ENCODE results near the gene CLOCK.

CLOCK gene

GRCh38 chr4:55483315-55483714 is 63.4 kb downstream of the CLOCK start:
- no peak for DNase-seq (ENCODE audit: low spot score)

GRCh38 chr4:55475394-55476243 is 71.1 kb downstream of the CLOCK start:
- DNase-seq (ENCODE audit: low spot score), result no peak

- no peak for DNase-seq (ENCODE audit: low spot score)
These were observed 76.7 kb downstream of the CLOCK start for GRCh38 chr4:55469979-55470378.

DNA sequence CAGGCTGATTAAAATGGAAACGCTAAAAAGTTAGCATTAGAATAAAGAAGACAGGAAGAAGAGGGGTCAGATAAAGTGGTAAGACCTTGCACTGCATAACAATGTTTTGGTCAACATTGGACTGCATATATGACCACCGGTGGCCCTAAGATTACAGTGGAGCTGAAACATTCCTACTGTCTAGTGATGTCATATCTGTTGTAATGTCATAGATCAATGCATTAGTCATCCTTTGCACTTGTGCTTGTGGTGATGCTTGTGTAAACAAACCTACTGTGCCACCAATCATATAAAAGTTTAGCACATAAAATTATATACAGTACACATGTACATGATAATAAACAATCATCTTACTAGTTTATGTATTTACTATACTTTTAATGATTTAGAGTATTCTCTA is 78.0 kb downstream of the CLOCK start:
- no peak for DNase-seq (ENCODE audit: low spot score)

DNA sequence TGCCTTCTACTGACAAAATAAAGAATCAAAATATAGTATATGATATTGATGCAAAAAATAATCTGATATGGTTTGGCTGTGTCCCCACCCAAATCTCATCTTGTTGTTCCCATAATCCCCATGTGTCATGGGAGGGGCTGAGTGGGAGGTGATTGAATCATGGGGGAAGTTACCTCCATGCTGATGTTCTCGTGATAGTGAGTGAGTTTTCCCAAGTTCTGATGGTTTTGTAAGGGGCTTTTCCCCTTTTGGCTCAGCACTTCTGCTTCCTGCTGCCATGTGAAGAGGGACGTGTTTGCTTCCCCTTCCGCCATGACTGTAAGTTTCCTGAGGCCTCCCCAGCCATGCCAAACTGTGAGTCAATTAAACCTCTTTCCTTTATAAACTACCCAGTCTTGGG is 80.7 kb downstream of the CLOCK start:
- DNase-seq (ENCODE audit: low spot score), result no peak

DNA sequence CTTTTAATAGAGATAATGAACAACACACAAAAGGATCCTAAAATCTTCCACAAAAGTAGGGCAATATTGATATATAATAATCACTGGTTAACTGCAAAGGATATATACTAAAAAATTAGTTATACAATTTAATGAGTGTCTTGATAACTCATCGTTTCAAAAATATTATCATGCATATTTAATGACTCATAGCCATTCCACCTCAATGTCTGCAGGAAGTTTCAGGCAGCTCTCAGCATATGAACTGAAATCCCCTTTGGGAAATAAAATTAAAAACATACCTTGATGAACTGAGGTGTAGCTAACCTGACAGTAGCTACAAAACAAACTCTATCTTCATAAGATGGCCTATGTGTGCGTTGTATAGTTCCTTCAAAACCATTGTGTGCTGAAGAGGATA is 88.1 kb downstream of the CLOCK start:
- no peak for DNase-seq (ENCODE audit: low spot score)

GRCh38 chr4:55458164-55458563 is 88.5 kb downstream of the CLOCK start:
- DNase-seq (ENCODE audit: low spot score), result no peak

- no peak for DNase-seq (ENCODE audit: low spot score)
These were observed 96.1 kb downstream of the CLOCK start for GRCh38 chr4:55450566-55450965.

- DNase-seq (ENCODE audit: low spot score), result no peak
These were observed 98.9 kb downstream of the CLOCK start for GRCh38 chr4:55447831-55448230.

DNA sequence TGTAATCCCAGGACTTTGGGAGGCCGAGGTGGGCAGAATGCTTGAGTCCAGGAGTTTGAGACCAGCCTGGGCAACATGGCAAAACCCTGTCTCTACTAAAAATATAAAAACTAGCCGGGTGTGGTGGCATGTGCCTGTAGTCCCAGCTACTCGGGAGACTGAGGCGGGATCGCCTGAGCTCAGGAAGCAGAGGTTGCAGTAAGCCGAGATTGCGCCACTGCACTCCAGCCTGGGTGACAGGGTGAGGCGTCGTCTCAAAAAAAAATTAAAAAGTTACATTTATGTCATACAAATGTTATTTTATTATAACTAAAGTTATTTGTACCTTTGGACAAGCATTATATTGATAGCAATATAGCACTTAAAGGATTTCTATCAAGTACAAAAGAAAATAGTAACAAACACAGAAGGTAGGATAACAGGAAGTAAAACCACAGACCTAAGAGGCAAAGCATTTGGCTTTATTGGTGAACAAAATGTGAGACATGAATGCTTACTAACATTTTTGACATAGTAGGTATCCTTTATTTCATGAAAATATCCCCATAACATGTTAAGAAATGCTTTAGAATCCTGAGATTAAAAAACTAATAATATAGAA is 99.5 kb downstream of the CLOCK start:
- no peak for DNase-seq (ENCODE audit: low spot score)

GRCh38 chr4:55446578-55446922 is 100.2 kb downstream of the CLOCK start:
- DNase-seq (ENCODE audit: low spot score), result no peak

DNA sequence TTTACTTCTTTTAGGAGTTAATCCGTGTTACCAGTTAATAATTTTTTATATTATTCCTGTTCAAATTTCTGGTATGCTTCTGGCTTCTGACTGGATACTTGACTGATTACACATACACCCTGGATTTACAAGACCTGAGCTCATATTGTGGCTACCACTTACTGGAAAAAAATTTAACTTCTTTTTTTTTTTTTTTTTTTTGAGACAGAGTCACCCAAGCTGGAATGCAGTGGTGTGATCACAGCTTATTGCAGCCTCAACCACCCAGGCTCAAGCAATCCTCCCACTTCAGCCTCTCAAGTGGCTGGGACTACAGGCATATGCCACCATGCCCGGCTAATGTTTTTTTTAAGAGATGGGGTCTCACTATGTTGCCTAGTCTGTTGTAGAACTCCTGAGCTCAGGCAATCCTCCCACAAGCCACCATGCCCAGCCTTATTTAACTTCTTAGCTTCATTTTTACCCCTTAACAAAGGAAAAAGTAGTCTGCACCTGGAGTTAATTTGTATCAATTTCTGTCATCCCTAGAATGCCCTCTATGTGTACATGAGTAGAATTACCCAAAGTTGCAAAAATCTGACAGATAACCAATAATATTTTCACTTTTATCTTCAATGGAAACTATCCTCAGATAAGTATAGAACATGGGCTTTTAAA is 100.7 kb downstream of the CLOCK start:
- DNase-seq (ENCODE audit: low spot score), result no peak

DNA sequence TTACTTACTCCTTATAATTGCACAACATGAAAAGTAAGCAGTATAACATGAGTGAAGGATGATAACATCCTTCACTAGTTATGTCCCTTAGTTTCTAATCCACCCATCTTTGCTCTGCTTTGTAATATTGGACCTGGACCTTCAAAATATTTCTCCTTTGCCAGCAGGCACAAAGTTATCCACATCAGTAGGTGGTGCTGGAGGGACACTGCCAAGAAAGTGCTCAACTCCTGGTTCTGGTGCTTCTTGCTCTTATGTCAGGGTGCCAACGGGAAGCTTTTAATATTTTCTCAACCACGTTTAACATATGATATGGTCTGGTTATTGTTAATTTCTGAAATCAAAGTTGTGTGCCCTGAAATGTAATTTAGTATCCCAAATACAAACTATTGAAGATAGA is 101.9 kb downstream of the CLOCK start:
- DNase-seq (ENCODE audit: low spot score), result peak; percentile 23

- no peak for DNase-seq (ENCODE audit: low spot score)
These were observed 104.2 kb downstream of the CLOCK start for GRCh38 chr4:55442541-55442940.

DNA sequence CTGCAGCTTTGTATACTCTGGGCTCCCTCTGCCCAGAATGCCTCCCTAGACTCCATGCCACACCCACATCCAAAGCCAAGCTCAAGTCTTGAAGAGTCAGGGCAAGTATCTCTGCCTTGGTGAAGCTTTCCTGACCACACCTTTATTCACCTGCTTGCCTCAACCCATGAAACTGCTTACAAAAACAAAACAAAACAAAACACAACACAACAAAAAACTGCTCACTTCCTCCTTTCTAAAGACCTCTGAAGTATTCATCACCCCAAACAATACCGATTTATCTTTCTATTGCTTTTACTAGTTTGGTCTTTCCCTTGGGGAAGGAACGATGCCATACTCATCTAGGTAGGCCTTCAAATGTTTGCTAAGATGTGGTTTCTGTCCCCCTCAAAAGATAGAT is 105.9 kb downstream of the CLOCK start:
- no peak for DNase-seq (ENCODE audit: low spot score)

DNA sequence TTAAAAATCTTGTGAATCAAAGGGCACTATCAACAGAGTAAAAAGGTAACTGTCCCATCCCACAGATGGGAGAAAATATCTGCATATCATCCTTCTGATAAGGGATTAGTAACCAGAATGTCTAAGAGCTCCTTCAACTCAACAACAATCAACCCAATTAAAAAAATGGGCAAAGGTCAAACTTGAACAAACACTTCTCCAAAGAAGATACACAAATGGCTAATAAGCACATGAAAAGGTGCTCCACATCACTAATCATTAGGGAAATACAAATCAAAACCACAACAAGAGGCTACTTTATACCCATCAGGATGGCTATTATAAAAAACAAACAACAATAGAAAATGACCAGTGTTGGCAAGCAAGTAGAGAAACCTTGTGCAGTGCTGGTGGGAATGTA is 107.7 kb downstream of the CLOCK start:
- no peak for DNase-seq (ENCODE audit: low spot score)

GRCh38 chr4:55438314-55438713 is 108.4 kb downstream of the CLOCK start:
- no peak for DNase-seq (ENCODE audit: low spot score)

DNA sequence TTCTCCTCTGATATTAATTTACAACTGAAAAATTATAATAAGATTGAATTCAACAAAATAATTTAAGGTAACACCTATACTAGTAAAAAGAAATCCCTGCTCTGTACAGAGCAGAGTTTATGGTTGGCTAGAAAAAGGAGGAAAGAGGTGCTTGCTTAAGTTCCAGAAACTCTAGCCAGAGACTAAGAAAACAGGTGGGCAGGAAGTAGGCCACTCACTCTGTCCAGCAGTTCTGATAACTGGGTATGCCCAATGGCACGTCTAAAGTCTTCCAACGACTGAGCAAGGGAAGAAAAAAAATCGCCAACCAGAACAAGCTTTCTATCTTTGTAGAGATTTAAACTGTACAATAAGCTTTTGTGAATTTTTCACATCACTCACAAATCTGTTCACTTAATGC is 108.9 kb downstream of the CLOCK start:
- no peak for DNase-seq (ENCODE audit: low spot score)

DNA sequence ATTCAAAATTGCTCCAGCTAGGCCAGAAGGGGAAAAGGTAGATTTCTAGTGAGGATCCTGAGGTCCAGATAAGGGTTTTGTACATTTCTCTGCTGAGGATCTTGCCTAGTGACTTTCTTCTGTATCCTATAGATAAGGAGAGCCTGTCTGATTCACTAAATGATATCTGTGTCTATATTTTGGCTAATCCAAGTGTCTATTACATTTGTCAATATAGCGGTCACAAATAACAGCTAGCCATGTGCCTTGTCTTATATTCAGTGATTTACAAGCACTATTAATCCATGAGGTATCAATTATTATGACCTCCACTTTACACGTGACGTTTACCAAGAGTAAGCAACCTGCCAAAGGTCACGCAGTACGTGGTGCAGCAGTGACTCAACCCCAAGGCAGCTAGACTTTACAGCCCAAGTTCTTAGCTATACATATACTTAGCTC is 109.3 kb downstream of the CLOCK start:
- no peak for DNase-seq (ENCODE audit: low spot score)

DNA sequence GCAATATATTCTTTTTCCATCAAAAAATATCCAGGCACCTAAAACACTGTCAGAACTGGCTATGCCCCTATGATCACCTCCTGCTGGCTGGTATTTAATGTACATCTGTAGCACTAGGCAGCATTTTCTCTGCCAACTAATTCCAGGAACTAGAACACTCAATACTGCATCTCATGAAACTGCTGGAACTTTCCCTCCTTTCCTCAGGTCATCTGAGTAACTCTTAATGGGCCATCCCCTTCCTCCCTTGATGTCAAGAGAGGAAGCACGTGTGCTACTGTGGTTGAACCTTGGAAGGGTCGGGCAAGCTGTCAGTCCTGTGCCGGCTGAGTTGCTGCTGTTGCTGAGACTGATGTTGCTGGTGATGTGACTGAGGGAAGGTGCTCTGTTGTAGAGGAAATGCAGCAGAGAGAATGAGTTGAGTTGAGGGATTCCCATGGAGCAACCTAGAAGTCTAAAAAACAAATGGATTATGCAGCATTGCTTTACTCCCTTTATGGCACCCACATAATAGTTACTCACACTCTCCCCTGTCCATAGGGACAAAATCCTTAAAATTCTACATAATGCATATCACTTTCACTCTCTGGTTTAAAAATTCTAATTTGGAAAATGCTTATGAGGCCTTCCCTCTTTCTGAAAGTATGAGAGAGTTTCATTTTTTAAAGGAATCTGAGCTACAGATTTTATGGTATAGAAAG is 111.4 kb downstream of the CLOCK start:
- DNase-seq (ENCODE audit: low spot score), result peak; percentile 8

DNA sequence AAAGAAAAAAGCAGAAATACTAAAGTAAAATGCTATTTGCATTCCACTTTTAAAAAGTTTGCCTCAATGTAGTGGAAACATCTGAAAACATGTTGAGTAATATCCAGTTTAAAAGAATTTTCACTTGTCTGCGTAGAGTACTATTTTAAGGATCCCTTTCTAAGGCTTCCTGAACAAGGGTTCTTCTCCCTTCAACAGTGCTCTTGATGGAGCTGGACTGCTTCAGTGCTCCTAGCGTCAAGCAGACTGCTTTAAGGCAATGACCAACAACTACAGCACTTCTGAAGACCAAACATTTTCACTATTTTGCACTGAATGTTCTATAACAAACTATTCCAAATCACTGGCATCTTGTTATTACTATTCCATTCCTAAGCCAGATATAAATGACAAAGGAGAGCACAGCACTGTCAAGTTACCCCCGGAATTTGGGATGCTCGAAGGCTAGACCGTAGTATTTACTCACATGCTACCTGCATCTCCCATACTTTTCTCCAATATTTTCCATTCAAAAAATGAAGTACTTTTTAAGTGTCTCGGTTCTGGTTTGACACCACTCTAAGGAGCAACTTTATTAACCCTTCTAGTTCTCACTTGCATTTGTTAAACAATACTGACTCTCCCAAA is 114.9 kb downstream of the CLOCK start:
- DNase-seq (ENCODE audit: low spot score), result no peak

- DNase-seq (ENCODE audit: low spot score), result no peak
These were observed 121.9 kb downstream of the CLOCK start for GRCh38 chr4:55424791-55425190.

Data from Ammon's horn (tissue), 1 donor.